Measurements from ENCODE around the gene OPCML.

OPCML gene

GRCh38 chr11:132865623-132866022 is 666.7 kb downstream of the OPCML start (continued):
- TF ChIP-seq PATZ1 (CRISPR knock-in tag; IDR thresholded peaks at IDR 0.05; ENCODE audit: borderline replicate concordance) (no peak), OSR1 (CRISPR knock-in tag; IDR thresholded peaks at IDR 0.05) (no peak), ZNF565 (CRISPR knock-in tag; conservative IDR thresholded peaks at IDR 0.05; ENCODE audit: low read depth) (no peak), ARNTL (CRISPR knock-in tag; IDR thresholded peaks at IDR 0.05; ENCODE audit: borderline replicate concordance, low read depth) (no peak), ZFP3 (CRISPR knock-in tag; IDR thresholded peaks at IDR 0.05) (no peak)

GRCh38 chr11:132864811-132865576 is 667.3 kb downstream of the OPCML start:
- TF ChIP-seq ZC3H10 (CRISPR knock-in tag; IDR thresholded peaks at IDR 0.05) (no peak), ZNF70 (CRISPR knock-in tag; IDR thresholded peaks at IDR 0.05) (no peak), CREB5 (CRISPR knock-in tag; IDR thresholded peaks at IDR 0.05; ENCODE audit: low read depth) (no peak), PPARA (CRISPR knock-in tag; IDR thresholded peaks at IDR 0.05; ENCODE audit: borderline replicate concordance) (no peak), SNAI2 (CRISPR knock-in tag; IDR thresholded peaks at IDR 0.05) (no peak), TSHZ2 (CRISPR knock-in tag; IDR thresholded peaks at IDR 0.05) (no peak), ARNTL (CRISPR knock-in tag; IDR thresholded peaks at IDR 0.05; ENCODE audit: borderline replicate concordance, low read depth) (no peak), ZNF565 (CRISPR knock-in tag; conservative IDR thresholded peaks at IDR 0.05; ENCODE audit: low read depth) (no peak), ZFP3 (CRISPR knock-in tag; IDR thresholded peaks at IDR 0.05) (no peak)
- no peak for ATAC-seq

- ATAC-seq = no peak
- no peak for TF ChIP-seq ARNTL (CRISPR knock-in tag; IDR thresholded peaks at IDR 0.05; ENCODE audit: borderline replicate concordance, low read depth)
- no peak for TF ChIP-seq CSDC2 (CRISPR knock-in tag; IDR thresholded peaks at IDR 0.05)
- no peak for TF ChIP-seq POU6F1 (CRISPR knock-in tag; IDR thresholded peaks at IDR 0.05; ENCODE audit: borderline replicate concordance, low read depth)
- TF ChIP-seq PPARA (CRISPR knock-in tag; IDR thresholded peaks at IDR 0.05; ENCODE audit: borderline replicate concordance) = no peak
- TF ChIP-seq CSRNP3 (CRISPR knock-in tag; IDR thresholded peaks at IDR 0.05) = no peak
- no peak for TF ChIP-seq ZFP3 (CRISPR knock-in tag; IDR thresholded peaks at IDR 0.05)
- no peak for TF ChIP-seq PATZ1 (CRISPR knock-in tag; IDR thresholded peaks at IDR 0.05; ENCODE audit: borderline replicate concordance)
- no peak for TF ChIP-seq OSR1 (CRISPR knock-in tag; IDR thresholded peaks at IDR 0.05)
- TF ChIP-seq ZNF8 (CRISPR knock-in tag; IDR thresholded peaks at IDR 0.05) = no peak
- no peak for TF ChIP-seq BACH2 (CRISPR knock-in tag; IDR thresholded peaks at IDR 0.05; ENCODE audit: borderline replicate concordance)
Observed at GRCh38 chr11:132862933-132863332, 669.4 kb downstream of the OPCML start.

Data from SK-N-SH treated with all-trans-retinoic acid at 6 μM for 48 hours (cell line).